NCI-H1092 treated with DMSO at 0.1 percent for 48 hours (cell line): ENCODE measurements around the gene MTA2.

Experiments
- DNase-seq: peaks from one replicate; lab custom pipeline; 2025; lab: John Stamatoyannopoulos, UW

MTA2 gene

GRCh38 chr11:62546929-62547625, 54.6 kb downstream of the MTA2 start:
- no peak for DNase-seq

GRCh38 chr11:62546244-62546928, 55.3 kb downstream of the MTA2 start, which contains the start of gene AHNAK:
AHNAK (minus strand) TSS chr11:62546806; CDS start chr11:62536098, 10,708 bp downstream.
- no peak for DNase-seq

GRCh38 chr11:62545437-62546243, 56.0 kb downstream of the MTA2 start:
- DNase-seq: no peak

GRCh38 chr11:62544581-62545436, 56.9 kb downstream of the MTA2 start:
- DNase-seq: no peak

- no peak for DNase-seq
These were observed 57.8 kb downstream of the MTA2 start for GRCh38 chr11:62543680-62544444.
